ENCODE data around the gene PARP6.
"Not testable (repeated sequence)": the region's sequence is repeated elsewhere in the genome, so short reads cannot be mapped to it uniquely, and the experiment has no call there.

PARP6 gene

GRCh38 chr15:72281713-72282112 lies 9.4 kb upstream of the PARP6 start:
- no peak for DNase-seq (ENCODE audit: low read depth in 2 of 2)
- no peak for TF ChIP-seq CTCF (IDR thresholded peaks at IDR 0.05; ENCODE audit: low read depth, low read length)
- H3K4me3 ChIP-seq (replicated peaks in 1 of 2; ENCODE audit: low read depth in 2 of 2, low read length in 2 of 2), result no peak overlapping the region

GRCh38 chr15:72280751-72281150 lies 8.4 kb upstream of the PARP6 start:
- H3K4me3 ChIP-seq (replicated peaks in 1 of 2; ENCODE audit: low read depth in 2 of 2, low read length in 2 of 2), result no peak overlapping the region
- no peak for TF ChIP-seq CTCF (IDR thresholded peaks at IDR 0.05; ENCODE audit: low read depth, low read length)
- DNase-seq (ENCODE audit: low read depth in 2 of 2), result no peak

- no peak overlapping the region for H3K4me3 ChIP-seq (replicated peaks in 1 of 2; ENCODE audit: low read depth in 2 of 2, low read length in 2 of 2)
- no peak for DNase-seq (ENCODE audit: low read depth in 2 of 2)
- no peak for TF ChIP-seq CTCF (IDR thresholded peaks at IDR 0.05; ENCODE audit: low read depth, low read length)
Observed at GRCh38 chr15:72278737-72279136, 6.4 kb upstream of the PARP6 start.

- no peak for TF ChIP-seq CTCF (IDR thresholded peaks at IDR 0.05; ENCODE audit: low read depth, low read length)
- no peak for DNase-seq (ENCODE audit: low read depth in 2 of 2)
- no peak overlapping the region for H3K4me3 ChIP-seq (replicated peaks in 1 of 2; ENCODE audit: low read depth in 2 of 2, low read length in 2 of 2)
Observed at GRCh38 chr15:72276326-72276700, 4.0 kb upstream of the PARP6 start.

GRCh38 chr15:72275635-72276325 lies 3.4 kb upstream of the PARP6 start:
- DNase-seq (ENCODE audit: low read depth in 2 of 2); H3K4me3 ChIP-seq (replicated peaks in 1 of 2; ENCODE audit: low read depth in 2 of 2, low read length in 2 of 2): not testable (repeated sequence)

GRCh38 chr15:72272997-72273352 lies 621 bp upstream of the PARP6 start:
- H3K4me3 ChIP-seq (replicated peaks in 1 of 2; ENCODE audit: low read depth in 2 of 2, low read length in 2 of 2), result peak overlapping the region; percentile 14 to 86
- TF ChIP-seq CTCF (IDR thresholded peaks at IDR 0.05; ENCODE audit: low read depth, low read length), result no peak
- no peak for DNase-seq (ENCODE audit: low read depth in 2 of 2)

- H3K4me3 ChIP-seq (replicated peaks in 1 of 2; ENCODE audit: low read depth in 2 of 2, low read length in 2 of 2), result peak overlapping the region; percentile 83 to 86
- DNase-seq (ENCODE audit: low read depth in 2 of 2), result peak; percentile 19 to 23
- TF ChIP-seq CTCF (IDR thresholded peaks at IDR 0.05; ENCODE audit: low read depth, low read length), result no peak
Observed at GRCh38 chr15:72271895-72272212, 500 bp downstream of the PARP6 start.
